NCI-H345 (cell line): Measurements from ENCODE around the gene MT1E.
"Not testable (repeated sequence)": the region's sequence is repeated elsewhere in the genome, so short reads cannot be mapped to it uniquely, and the experiment has no call there.

Experiments
- DNase-seq: peaks from one replicate; lab custom pipeline; 2025; lab: John Stamatoyannopoulos, UW

MT1E gene

DNA sequence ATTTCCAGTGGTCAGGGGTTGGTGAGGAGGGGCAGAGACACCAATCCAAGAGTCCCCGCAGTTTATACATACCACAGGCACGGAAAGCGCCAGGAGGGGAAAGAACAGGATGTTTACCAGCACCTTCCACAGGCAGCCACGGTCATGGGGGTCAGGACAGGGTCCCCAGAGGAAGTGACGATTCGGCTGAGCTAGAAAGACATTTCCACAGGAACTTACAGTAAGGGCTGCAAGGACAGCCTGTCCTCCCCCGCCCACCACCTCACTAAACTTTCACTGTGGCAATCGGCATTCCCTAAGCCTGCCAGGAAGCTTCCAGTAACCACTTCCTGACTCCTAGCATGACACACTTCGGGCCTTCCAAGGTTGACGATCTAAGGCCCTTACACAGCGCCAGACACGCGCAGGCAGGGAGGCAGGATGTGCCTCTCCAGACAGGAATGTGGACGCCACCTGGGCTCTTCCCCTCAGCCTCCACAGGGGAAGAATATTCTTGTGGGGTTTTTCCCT lies 18.4 kb upstream of the MT1E start:
- DNase-seq = no peak

DNA sequence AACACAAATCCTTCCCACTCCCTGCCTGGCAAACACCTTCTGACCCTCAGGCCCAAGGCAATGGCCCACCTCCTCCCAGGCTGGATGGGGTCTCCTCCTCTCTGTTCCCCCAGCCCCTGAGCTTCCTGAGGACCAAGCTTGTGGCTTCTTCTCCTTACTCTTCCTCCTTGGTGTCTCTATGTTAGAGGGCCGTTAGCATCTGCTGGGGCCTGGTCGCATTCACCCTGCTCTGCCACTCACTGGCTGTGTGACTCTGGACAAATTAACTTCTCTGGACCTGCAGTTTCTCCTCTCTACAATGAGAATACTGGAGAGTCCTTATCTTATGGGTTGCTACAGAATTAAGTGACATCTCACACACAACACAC lies 17.9 kb upstream of the MT1E start:
- no peak for DNase-seq

DNA sequence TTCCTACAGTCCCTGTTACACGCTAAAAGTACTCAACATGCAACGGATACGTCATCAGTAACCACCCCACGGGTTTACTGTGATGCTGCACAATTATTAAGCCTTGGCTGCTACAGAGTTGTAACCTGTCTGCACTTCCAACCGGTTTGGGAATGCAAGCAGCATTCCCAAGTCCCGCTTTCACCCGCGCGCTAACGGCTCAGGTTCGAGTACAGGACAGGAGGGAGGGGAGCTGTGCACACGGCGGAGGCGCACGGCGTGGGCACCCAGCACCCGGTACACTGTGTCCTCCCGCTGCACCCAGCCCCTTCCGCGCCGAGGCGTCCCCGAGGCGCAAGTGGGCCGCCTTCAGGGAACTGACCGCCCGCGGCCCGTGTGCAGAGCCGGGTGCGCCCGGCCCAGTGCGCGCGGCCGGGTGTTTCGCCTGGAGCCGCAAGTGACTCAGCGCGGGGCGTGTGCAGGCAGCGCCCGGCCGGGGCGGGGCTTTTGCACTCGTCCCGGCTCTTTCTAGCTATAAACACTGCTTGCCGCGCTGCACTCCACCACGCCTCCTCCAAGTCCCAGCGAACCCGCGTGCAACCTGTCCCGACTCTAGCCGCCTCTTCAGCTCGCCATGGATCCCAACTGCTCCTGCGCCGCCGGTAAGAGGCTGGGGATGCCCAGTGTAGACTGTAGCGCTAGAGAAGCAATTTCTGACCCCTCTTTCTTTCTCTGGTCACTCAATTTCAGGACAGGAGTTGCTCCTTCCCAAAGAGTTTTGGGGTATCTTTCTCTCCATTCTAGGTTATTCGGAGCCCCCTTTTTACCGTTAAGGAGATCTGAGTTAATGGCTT lies 17.3 kb upstream of the MT1E start, which contains the start of gene MT2A:
Gene MT2A (plus strand): TSS at position 542 of the 833 bp plus-strand sequence. CDS start 72 bp downstream, at position 614.
- DNase-seq = peak; percentile 89

DNA sequence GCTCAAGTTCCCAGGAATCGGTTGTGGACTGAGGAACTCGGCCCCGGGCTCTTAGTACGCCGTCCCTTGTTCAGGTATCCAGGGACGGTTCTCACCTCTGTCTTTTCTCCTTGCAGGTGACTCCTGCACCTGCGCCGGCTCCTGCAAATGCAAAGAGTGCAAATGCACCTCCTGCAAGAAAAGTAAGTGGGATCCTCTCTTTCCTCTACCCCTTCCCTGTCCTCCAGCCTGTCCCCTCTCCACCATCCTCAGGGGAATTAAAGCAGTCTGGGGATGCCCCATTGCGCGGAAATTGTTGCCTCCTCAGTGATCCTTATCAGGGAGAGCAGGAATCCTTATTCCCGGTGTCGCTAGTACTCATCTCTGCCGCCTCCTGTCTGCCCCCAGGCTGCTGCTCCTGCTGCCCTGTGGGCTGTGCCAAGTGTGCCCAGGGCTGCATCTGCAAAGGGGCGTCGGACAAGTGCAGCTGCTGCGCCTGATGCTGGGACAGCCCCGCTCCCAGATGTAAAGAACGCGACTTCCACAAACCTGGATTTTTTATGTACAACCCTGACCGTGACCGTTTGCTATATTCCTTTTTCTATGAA lies 16.6 kb upstream of the MT1E start:
- no peak for DNase-seq

DNA sequence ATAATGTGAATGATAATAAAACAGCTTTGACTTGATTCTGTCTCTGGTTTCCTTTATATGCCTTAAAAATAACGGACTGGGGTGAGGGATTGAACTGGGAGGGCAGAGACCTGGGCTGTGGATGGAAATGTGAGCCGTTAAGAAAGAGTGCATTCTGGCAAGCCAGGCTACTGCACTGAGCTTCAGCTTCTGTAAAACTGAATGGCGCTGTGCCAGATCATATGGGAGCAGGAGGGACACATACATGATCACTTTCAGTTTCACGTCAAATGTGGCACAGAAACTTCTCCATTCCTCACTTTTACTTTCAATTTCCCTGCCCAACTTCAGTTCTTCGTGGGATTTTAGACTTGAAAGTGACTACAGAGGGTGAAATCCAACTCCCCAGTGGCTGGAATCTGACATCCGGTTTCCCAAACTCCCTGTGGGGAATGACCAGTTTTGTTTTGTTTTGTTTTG lies 16.1 kb upstream of the MT1E start:
- peak; percentile 48 for DNase-seq

DNA sequence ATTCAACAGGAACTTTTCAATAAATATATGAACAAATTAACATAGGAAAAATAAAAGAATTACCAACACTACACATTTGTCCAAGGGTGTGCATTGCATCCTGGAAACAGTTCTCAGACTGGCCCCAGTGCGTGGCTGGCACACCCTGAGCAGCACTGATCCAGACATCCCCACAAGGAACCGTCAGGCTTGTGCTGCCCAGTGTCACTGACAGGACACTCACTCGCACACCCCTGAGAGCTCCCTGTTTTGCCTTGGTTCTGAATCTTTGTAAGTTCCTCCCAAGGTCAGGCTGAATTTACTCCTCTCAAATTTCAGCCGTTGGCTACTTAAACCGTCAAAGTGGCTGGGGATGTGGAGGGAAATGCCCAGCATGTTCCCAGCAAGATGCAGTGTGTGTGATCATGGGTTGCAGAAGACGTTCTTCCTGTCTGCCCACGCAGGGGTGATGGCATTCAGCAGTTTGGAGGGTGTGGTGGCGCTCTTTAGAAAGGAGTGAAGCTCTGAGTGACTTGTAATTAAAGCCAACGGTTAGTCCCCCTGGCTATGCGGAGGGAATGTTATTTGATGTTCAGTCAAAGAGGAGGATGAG lies 15.5 kb upstream of the MT1E start:
- DNase-seq = no peak

DNA sequence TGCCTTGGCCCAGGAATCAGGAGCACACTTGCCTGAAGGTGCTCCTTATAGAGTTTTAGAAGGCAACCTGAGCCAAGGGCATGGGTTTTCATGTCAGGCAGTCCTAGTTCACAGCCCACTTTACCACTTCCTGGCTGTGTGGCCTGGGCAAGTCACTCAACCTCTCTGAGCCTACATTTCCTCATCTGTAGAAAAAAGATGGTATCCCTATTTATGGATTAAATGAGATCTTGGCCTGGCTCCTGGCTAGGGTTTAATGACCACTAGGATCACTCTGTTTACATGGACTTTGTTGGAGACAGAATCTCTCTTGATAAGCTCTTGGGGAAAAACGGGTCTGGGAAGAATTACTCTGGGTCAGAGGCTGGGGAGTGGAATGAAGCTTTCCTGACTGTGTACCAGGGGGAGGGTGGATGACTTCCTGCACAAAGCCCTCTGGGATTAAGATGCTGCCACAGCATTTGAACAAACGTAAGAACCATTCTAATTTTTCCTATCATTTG lies 14.9 kb upstream of the MT1E start:
- DNase-seq = no peak

DNA sequence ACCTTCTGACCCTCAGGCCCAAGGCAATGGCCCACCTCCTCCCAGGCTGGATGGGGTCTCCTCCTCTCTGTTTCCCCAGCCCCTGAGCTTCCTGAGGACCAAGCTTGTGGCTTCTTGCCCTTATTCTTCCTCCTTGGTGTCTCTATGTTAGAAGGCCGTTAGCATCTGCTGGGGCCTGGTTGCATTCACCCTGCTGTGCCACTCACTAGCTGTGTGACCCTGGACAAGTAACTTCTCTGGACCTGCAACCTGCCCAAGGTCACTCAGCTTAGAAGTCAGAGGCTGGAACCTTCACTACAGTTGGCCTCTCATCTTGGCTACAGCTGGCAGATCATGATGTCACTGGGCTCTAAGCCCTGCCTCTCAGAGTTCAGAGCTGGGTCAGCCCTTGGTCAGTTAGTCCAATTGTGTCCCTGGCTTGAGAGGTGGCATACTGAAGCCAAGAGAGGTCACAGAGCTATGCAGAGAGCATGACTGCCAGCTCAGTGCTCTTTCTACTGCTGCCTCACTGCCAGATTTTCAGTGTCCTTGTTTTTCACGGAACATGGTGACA lies 14.2 kb upstream of the MT1E start:
- no peak for DNase-seq

DNA sequence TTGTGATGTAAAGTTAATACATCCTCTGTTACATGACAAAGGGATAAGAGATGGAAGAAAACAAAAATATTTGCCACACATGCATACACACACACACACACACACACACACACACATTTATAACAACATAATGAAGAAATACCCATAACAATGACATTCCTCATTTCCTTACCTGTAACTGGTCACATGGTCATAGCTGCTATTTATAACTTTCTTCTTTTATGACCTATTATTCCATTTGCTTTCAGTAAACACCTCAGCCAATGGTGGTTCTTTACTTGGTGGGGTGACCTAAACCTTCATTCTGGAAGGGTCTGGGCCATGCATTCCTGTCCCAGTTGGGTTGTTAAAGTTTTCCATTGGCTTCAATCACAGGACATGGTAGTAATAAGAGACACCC lies 11.9 kb upstream of the MT1E start:
- no peak for DNase-seq

DNA sequence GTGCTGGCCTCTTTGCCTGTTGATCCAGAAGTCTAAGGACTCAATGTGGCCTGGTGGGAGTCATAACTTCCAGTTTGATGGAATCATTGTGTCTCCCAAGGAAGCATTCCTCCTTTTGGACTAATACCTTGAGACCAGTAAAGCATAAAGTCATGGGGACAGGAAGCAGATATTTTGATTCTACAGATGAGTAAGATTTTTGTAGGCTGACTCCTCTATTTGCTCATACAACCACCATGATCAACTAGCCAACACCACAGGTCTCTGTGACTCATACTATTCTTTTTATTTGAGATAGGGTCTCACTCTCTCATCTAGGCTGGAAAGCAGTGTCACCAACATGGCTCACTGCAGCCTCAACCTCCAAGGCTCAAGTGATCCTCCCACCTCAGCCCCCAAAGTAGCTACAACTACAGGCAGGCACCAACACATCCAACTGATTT lies 11.0 kb upstream of the MT1E start:
- DNase-seq = no peak

DNA sequence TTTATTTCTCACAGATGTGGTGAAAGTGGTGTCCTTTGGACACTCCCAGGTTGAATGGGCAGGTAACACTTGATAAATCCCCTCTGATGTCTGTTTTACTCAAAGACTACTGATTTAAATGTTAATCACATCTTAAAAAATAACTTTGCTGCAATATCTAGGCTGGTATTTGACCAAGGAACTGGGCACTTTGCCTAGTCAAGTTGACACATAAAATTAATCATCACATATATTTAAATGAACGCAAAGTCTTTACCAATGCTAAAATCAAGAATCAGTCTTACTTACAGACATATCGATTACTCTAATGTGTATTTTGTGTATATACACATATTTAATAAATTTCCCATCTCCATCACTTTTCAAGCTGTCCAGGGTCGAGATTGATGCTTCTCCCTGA lies 10.2 kb upstream of the MT1E start:
- no peak for DNase-seq

DNA sequence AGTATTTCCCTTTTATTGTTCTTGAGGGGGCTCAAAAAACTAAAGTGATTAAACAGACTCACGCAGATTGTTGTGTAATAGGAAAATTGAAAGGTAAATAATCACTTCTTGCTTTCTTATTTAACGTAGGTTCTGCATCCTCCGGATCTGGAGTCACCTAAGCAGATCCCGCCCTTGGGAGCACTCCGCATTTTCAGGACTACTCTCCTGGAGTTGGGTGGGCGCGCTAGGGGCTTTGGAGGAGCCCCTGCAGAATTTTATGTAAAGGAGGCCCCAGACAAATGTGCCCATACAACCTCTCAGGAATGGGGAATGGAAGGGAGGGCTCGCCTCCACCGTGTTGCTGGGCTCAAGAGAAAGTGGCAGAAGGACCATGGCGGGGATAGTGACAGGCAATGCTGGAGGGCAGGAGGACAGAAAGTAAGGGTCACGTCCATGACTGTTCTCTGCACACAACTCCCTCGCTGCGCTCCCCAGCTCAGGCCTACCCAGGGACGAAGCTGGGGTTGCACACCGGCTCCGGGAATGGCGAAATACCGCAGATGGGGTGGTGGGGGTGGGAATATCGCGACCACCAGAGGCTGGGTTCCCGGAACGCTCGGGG lies 8.9 kb upstream of the MT1E start:
- no peak for DNase-seq

DNA sequence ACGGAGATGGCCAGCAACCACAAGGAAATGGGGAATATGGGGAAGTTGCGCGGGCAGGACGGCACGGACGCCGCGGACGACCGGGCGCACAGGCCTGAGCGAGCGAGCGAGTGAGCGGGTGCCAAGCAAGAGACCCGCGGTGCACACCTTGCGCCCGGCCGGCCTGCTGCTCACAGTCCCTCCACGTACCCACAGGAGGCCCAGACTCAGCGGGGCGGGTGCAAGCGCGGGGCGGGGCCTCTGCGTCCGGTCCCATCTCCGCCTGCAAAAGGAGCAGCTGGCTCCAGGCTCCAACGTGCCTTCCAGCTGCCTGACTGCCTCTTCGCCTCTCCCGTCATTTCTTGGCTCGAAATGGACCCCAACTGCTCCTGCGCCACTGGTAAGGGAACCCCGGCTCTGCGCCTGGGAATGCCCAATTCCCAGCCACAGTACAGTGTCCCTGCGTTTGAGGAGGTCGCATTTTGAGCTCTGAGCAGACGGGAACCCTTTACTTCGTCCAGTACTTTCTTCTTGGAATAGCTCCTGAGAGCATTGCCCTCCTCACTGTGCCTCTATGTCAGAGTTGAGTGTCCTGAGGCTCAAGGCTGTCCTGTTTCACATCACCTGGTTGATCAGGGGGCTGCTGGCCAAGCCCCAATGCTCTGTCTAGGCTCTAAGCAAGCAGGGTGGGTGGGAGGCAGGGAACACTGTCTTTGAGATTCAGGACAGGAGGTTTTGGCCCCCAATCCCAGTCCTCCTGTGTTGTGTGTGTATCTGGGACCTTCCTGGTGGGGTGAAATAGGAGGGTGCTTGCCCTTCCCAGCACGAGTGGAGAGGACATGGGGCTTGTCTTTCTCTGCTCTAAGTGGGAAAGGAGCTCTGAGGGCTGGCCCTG lies 8.1 kb upstream of the MT1E start:
- DNase-seq = no peak

DNA sequence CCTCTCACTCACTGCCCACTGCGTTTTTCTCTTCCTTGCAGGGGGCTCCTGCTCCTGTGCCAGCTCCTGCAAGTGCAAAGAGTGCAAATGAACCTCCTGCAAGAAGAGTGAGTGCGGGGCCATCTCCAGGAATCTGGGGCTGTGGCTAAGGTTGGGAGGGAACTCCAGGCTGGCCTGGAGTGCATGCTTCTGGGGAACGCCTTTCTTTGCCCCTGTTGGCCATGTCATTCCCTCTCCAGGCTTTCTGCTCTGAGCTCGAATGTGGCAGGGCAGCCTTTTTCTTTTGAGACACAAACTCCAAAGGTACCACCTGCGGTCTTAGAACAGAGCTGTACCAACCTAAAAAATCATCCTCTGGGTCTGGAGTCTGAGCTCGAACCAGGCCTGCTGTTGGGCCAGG lies 7.4 kb upstream of the MT1E start:
- no peak for DNase-seq

DNA sequence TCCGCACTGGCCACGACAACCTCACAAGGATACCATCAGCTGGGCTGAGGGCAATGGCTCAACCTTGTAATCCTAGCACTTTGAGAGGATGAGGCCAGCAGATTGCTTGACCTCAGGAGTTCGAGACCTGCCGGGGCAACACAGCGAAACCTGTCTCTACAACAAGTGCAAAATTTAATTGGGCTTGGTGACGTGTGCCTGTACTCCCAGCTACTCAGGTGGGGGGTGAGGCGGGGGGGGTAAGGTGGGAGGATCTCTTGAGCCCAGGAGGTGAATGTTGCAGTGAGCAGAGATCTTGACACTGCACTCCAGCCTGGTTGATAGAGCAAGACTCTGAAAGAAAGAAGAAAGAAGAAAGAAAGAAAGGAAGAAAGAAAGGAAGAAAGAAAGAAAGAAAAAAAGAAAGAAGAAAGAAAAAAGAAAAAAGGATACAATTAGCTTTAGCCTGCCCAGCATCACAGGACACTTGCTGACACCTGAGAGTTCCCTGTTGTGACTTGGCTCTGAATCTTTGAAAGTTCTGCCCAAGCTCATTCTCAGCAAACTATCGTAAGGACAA lies 5.2 kb upstream of the MT1E start:
- no peak for DNase-seq

DNA sequence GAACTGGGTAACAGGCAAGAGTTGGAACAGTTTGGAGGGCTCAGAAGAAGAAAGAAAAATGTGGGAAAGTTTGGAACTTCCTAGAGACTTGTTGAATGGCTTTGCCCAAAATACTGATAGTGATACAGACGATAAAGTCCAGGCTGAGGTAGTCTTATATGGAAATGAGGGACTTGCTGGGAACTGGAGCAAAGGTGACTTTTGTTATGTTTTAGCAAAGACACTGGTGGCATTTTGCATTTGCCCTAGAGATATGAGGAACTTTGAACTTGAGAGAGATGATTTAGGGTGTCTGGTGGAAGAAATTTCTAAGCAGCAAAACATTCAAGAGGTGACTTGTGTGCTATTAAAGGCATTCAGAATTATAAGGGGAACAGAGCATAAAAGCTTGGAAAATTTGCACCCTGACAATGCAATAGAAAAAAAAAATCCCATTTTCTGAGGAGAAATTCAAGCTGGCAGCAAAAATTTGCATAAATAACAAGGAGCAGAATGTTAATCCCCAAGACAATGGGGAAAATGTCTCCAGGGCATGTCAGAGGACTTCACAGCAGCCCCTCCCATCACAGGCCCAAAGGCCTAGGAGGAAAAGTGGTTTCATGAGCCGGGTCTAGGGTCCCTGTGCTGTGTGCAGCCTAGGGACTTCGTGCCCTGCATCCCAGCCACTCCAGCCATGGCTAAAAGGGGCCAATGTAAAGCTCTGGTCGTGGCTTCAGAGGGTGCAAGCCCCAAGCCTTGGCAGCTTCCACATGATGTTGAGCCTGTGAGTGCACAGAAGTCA lies 3.7 kb upstream of the MT1E start:
- DNase-seq = not testable (repeated sequence)

DNA sequence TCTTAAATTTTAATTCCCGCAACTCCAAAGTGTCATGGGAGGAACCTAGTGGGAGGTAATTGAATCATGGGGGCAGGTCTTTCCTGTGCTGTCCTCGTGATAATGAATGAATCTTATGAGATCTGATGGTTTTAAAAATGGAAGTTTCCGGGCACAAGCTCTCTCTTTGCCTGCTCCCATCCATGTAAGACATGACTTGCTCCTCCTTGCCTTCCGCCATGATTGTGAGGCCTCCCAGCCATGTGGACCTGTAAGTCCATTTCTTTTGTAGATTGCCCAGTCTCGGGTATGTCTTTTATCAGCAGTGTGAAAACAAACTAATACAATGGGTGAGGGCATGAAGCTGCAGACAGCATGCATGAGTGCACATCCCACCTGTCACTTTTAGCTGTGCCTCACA lies 2.4 kb upstream of the MT1E start:
- DNase-seq = not testable (repeated sequence)

DNA sequence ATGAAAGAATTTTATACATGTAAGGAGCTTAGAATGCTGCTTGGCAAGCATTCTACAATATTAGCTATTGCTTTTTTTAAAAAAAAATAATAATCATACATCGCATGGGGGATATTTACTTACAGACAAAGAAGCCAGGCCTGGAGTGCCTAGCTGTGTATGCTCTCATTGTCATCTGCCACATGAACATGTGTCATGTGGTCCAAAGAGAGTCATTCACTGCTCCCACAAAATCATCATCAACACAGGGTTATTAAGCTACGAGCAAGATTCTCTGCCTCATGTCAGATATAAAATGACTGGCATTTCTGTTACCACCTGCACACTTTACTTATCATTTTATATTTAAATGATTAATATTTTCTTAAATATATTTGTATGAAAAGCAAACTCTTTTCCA lies 1.9 kb upstream of the MT1E start:
- DNase-seq = no peak

DNA sequence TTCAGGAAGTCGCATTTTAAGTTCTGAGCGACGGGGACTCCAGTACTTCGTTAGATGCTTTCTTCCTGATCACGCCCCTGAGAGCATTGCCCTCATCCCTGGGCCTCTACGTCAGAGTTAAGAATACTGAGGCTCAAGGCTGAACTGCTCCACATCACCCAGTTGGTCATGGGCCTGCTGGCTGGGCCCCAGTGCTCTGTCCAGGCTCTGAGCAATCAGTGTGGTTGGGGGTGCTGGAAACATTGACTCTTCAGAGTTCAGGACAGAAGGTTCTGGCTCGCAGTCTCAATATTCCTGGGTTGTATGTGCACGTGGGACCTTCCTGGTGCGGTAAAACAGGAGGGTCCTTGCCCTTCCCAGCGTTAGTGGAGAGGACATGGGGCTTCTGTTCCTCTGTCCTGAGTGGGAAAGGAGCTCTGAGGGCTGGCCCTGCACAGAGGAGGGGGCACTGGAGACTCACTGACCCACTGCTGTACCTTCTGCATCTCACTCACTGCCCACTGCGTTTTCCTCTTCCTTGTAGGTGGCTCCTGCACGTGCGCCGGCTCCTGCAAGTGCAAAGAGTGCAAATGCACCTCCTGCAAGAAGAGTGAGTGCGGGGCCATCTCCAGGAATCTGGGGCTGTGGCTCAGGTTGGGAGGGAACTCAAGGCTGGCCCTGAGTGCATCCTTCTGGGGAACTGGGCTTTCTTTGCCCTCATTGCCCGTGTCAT lies 518 bp downstream of the MT1E start:
- DNase-seq = no peak
